HG03060 (cell line): Measurements from ENCODE around the gene TMEM198.

Experiments
- ATAC-seq: cut with Tn5 transposase; IDR thresholded peaks from one replicate; pipeline ENCODE4 v1.9.1; 2021; ENCODE audit warnings: low read depth, moderate number of reproducible peaks; ENCODE audit not compliant: unreplicated experiment

The TMEM198 gene

GRCh38 chr2:219560893-219561178 is 17.0 kb downstream of the TMEM198 start:
- no peak for ATAC-seq

GRCh38 chr2:219561179-219562048 is 17.6 kb downstream of the TMEM198 start:
- ATAC-seq: no peak

- no peak for ATAC-seq
Observed at GRCh38 chr2:219562049-219563020, 18.5 kb downstream of the TMEM198 start.

GRCh38 chr2:219563271-219563928 is 19.6 kb downstream of the TMEM198 start:
- no peak for ATAC-seq

GRCh38 chr2:219565130-219566080 is 21.6 kb downstream of the TMEM198 start:
- ATAC-seq: no peak

GRCh38 chr2:219566640-219567039 is 22.8 kb downstream of the TMEM198 start:
- no peak for ATAC-seq

- ATAC-seq: no peak
Observed at GRCh38 chr2:219567131-219567530, 23.3 kb downstream of the TMEM198 start.

GRCh38 chr2:219567791-219568361 is 24.0 kb downstream of the TMEM198 start:
- ATAC-seq: no peak

- ATAC-seq: no peak
Observed at GRCh38 chr2:219569041-219569440, 25.2 kb downstream of the TMEM198 start.

GRCh38 chr2:219569635-219570034 is 25.8 kb downstream of the TMEM198 start:
- no peak for ATAC-seq

- no peak for ATAC-seq
Observed at GRCh38 chr2:219570194-219570923, 26.5 kb downstream of the TMEM198 start.

- no peak for ATAC-seq
Observed at GRCh38 chr2:219570924-219571310, 27.1 kb downstream of the TMEM198 start.

- no peak for ATAC-seq
Observed at GRCh38 chr2:219571311-219572236, 27.7 kb downstream of the TMEM198 start, which contains the start of gene OBSL1. OBSL1 (minus strand) TSS chr2:219571539; CDS start chr2:219571232, 307 bp downstream.

GRCh38 chr2:219572237-219573001 is 28.6 kb downstream of the TMEM198 start, which contains the start of gene INHA:
INHA (plus strand) TSS chr2:219572310; CDS start chr2:219572375, 65 bp downstream.
- no peak for ATAC-seq

- ATAC-seq: no peak
Observed at GRCh38 chr2:219573166-219573565, 29.3 kb downstream of the TMEM198 start.

- ATAC-seq: no peak
Observed at GRCh38 chr2:219574484-219575311, 30.9 kb downstream of the TMEM198 start.
